K562 (cell line): ENCODE measurements around the gene GDF15. TPM values are rescaled to one million over a fixed set of nuclear protein-coding genes. Genes with fewer than 3 reads are reported as not detected.

Experiments used
- ATF2 ChIP-seq: sonication (generic); formaldehyde crosslinking; IDR thresholded peaks from 2 replicates; pipeline ENCODE4 v1.8.1; 2022; ENCODE audit warnings: missing genetic modification reagents
- BCL6 ChIP-seq: fragments of 250-450 bp; sonication (Bioruptor Pico); IDR thresholded peaks from 2 replicates; pipeline ENCODE4 v1.4.0; 2020
- BCOR ChIP-seq: fragments of 450-650 bp; IDR thresholded peaks from 2 replicates; pipeline ENCODE4 v1.6.1; 2016
- C11orf30 ChIP-seq: fragments of 450-650 bp; IDR thresholded peaks from 2 replicates; pipeline ENCODE4 v1.6.1; 2016; ENCODE audit warnings: low read depth, mild to moderate bottlenecking
- CTCF ChIP-seq, 3 experiments: IDR thresholded peaks in 2 of 3; conservative IDR thresholded peaks in 1 of 3; 2 replicates each; pipeline ENCODE4 v1.5.1; 2011 to 2012; ENCODE audit warnings: low read length in 3 of 3, mild to moderate bottlenecking in 3 of 3, control low read depth in 2 of 3, improper control_type of control experiment in 1 of 3, inconsistent platforms in 1 of 3, low read depth in 1 of 3, mixed read lengths in 1 of 3, moderate library complexity in 1 of 3; ENCODE audit not compliant: insufficient read depth in 2 of 3
- E2F4 ChIP-seq: sonication (generic); formaldehyde crosslinking; IDR thresholded peaks from 2 replicates; pipeline ENCODE4 v1.8.0; 2022; ENCODE audit warnings: mild to moderate bottlenecking, low read depth, missing genetic modification reagents
- E2F6 ChIP-seq, 2 experiments: IDR thresholded peaks; 2 replicates each; pipeline ENCODE4 v1.6.1; 2011; ENCODE audit warnings: borderline replicate concordance in 1 of 2, control low read depth in 1 of 2, low read depth in 1 of 2, low read length in 1 of 2, mild to moderate bottlenecking in 1 of 2, mixed read lengths in 1 of 2, moderate library complexity in 1 of 2; ENCODE audit not compliant: insufficient read depth in 1 of 2, insufficient read length in 1 of 2, poor library complexity in 1 of 2, severe bottlenecking in 1 of 2; ENCODE audit errors: extremely low read depth in 1 of 2
- EGR1 ChIP-seq: fragments of 450-650 bp; conservative IDR thresholded peaks from 2 replicates; pipeline ENCODE4 v1.6.1; 2017; ENCODE audit warnings: mild to moderate bottlenecking
- GATAD2B ChIP-seq: fragments of 450-650 bp; IDR thresholded peaks from 2 replicates; pipeline ENCODE4 v1.6.1; 2017; ENCODE audit warnings: mild to moderate bottlenecking, borderline replicate concordance
- KLF16 ChIP-seq: IDR thresholded peaks from 2 replicates; pipeline ENCODE4 v1.6.1; 2016; ENCODE audit warnings: antibody characterized with exemption
- PTTG1 ChIP-seq: fragments of 450-650 bp; IDR thresholded peaks from 2 replicates; pipeline ENCODE4 v1.6.1; 2016; ENCODE audit warnings: low read depth, mild to moderate bottlenecking, missing genetic modification characterization, missing compliant biosample characterization
- SPI1 ChIP-seq: IDR thresholded peaks from 2 replicates; pipeline ENCODE4 v1.6.1; 2011; ENCODE audit warnings: low read depth, low read length, control low read depth, borderline replicate concordance
- ZBED1 ChIP-seq: IDR thresholded peaks from 2 replicates; pipeline ENCODE4 v1.6.1; 2014
- ZKSCAN8 ChIP-seq: fragments of 200-800 bp; sonication (Bioruptor generic); IDR thresholded peaks from 2 replicates; pipeline ENCODE4 v1.6.1; 2016; ENCODE audit warnings: missing genetic modification characterization, missing compliant biosample characterization
- polyA plus RNA-seq, 8 experiments: library from polyadenylated mRNA; depleted of rRNA in 4 of 8; stranded (reverse) in 5 of 8; unstranded in 3 of 8; fragments of >200 nt; fragmentation: Nextera tagmentation in 2 of 8; fragmentation: Illumina TruSeq in 1 of 8; extraction: Ambion mirVana in 2 of 8; extraction: Trizol in 1 of 8; gene quantifications; 2 replicates each; pipeline versions ENCODE4 v1.2.1 to v1.2.3, GENCODE V29; 2011 to 2014; ENCODE audit warnings: inconsistent platforms in 1 of 8, missing spikeins in 1 of 8
- total RNA-seq, 7 experiments: library from RNA; depleted of rRNA in 6 of 7; stranded (reverse); fragments of >200 nt in 6 of 7; fragmentation: Illumina TruSeq in 2 of 7; extraction: Trizol in 2 of 7; gene quantifications; 2 replicates each; pipeline versions ENCODE4 v1.2.1 to v1.2.3, GENCODE V29; 2011 to 2021; ENCODE audit warnings: low replicate concordance in 1 of 7
- TF ChIP-seq, protein P1 (sequence below): sonication (generic); formaldehyde crosslinking; IDR thresholded peaks from 2 replicates; pipeline ENCODE4 v1.9.0; 2022; ENCODE audit warnings: mild to moderate bottlenecking, missing genetic modification reagents
- TF ChIP-seq, protein P2 (sequence below): fragments of 200-800 bp; sonication (Bioruptor generic); IDR thresholded peaks from 2 replicates; pipeline ENCODE4 v1.6.1; 2017; ENCODE audit warnings: missing genetic modification characterization, missing compliant biosample characterization
- TF ChIP-seq, protein P3 (sequence below): fragments of 450-650 bp; formaldehyde crosslinking; IDR thresholded peaks from 2 replicates; pipeline ENCODE4 v1.4.0; 2020; ENCODE audit warnings: mild to moderate bottlenecking, mixed read lengths

The GDF15 gene
- total and polyA plus RNA-seq, 9 of the 15 experiments (the other 6 are each of a cell fraction or from before 2014, with no cell fraction given): 2.3 to 82.4 (median 12.5) TPM

GRCh38 chr19:18437491-18438330, 51.8 kb downstream of the GDF15 start, which contains the start of gene ISYNA1 (continued):
- TF ChIP-seq, protein P1, sequence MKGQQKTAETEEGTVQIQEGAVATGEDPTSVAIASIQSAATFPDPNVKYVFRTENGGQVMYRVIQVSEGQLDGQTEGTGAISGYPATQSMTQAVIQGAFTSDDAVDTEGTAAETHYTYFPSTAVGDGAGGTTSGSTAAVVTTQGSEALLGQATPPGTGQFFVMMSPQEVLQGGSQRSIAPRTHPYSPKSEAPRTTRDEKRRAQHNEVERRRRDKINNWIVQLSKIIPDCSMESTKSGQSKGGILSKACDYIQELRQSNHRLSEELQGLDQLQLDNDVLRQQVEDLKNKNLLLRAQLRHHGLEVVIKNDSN (CRISPR knock-in tag): no peak; the same call in 1 of the 2 replicates
- TF ChIP-seq PTTG1 (tag): no peak
- TF ChIP-seq, protein P2, sequence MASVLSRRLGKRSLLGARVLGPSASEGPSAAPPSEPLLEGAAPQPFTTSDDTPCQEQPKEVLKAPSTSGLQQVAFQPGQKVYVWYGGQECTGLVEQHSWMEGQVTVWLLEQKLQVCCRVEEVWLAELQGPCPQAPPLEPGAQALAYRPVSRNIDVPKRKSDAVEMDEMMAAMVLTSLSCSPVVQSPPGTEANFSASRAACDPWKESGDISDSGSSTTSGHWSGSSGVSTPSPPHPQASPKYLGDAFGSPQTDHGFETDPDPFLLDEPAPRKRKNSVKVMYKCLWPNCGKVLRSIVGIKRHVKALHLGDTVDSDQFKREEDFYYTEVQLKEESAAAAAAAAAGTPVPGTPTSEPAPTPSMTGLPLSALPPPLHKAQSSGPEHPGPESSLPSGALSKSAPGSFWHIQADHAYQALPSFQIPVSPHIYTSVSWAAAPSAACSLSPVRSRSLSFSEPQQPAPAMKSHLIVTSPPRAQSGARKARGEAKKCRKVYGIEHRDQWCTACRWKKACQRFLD (CRISPR knock-in tag): 0 out of 2 replicates have a peak, but pooled peaks have one; percentile 19
- no peak for TF ChIP-seq ZKSCAN8 (CRISPR knock-in tag)
- TF ChIP-seq SPI1: no peak
- no peak; a peak in 1 of 6 replicates for TF ChIP-seq CTCF (IDR thresholded peaks at IDR 0.05 in 2 of 3, conservative IDR thresholded peaks at IDR 0.05 in 1 of 3; ENCODE audit: insufficient read depth in 2 of 3, low read depth in 1 of 3, low read length in 3 of 3)
- no peak for TF ChIP-seq KLF16
- TF ChIP-seq ZBED1: 0 out of 2 replicates have a peak, but pooled peaks have one; percentile 68
- no peak for TF ChIP-seq ATF2 (CRISPR knock-in tag)
- no peak for TF ChIP-seq GATAD2B
- no peak for TF ChIP-seq BCL6
- TF ChIP-seq BCOR: 0 out of 2 replicates have a peak, but pooled peaks have one; percentile 6
- peak; percentile 88 for TF ChIP-seq EGR1
- peak; percentile 70 to 94 for TF ChIP-seq E2F6 (IDR thresholded peaks at IDR 0.05; ENCODE audit: borderline replicate concordance in 1 of 2, extremely low read depth in 1 of 2, insufficient read depth in 1 of 2, insufficient read length in 1 of 2, low read depth in 1 of 2, low read length in 1 of 2, poor library complexity in 1 of 2, severe bottlenecking in 1 of 2)
- TF ChIP-seq C11orf30: no peak
- no peak for TF ChIP-seq E2F4
- TF ChIP-seq, protein P3, sequence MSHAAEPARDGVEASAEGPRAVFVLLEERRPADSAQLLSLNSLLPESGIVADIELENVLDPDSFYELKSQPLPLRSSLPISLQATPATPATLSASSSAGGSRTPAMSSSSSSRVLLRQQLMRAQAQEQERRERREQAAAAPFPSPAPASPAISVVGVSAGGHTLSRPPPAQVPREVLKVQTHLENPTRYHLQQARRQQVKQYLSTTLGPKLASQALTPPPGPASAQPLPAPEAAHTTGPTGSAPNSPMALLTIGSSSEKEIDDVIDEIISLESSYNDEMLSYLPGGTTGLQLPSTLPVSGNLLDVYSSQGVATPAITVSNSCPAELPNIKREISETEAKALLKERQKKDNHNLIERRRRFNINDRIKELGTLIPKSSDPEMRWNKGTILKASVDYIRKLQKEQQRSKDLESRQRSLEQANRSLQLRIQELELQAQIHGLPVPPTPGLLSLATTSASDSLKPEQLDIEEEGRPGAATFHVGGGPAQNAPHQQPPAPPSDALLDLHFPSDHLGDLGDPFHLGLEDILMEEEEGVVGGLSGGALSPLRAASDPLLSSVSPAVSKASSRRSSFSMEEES (CRISPR knock-in tag): no peak
